Measurements from ENCODE around the gene CAND1. TPM values are rescaled to one million over a fixed set of nuclear protein-coding genes. Genes with fewer than 3 reads are reported as not detected.

CAND1 gene
- total RNA-seq, 1 experiment from 2014 or later = 134 TPM

DNA sequence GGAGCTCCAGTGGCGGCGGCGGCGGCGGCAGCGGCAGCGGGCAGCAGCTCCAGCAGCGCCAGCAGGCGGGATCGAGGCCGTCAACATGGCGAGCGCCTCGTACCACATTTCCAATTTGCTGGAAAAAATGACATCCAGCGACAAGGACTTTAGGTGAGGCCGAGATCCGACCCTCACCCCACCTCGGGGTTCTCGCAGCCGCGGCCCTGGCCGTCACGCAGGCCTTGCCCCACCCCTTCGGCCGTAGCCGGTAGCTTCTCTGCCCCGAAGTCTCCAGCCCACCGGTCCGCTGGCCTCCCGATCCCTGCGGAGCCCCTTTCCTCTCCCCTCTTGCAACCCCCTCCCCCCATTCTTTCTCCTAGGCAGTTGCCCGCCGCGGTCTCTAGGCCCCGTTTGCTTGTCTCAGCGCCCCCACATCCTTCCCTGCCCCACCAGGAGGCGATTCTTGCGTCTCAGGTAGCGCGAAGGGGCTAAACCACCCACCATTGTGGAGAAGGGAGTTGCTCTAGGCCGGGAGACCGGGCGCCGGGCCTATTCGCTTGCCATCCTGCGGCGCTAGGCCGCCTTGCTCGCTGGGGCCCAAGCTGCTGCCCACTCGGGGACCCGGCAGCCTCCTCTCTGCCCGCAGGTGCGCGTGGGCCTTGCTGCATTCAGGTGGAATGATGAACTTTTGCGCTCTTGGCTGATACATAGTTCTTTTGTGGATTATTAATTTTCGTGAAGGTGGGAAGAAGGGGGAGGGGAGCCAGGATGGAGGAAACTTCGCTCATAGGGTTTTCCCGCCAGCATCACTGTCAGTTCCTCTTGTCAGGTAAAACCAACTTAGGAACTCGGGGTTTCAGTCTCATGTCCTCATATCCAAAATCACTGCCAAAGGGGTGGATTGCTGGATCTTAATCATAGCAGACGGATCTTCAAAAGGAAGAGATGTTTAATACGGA lies 745 bp downstream of the CAND1 start:
- H3K36me3 ChIP-seq (replicated peaks; ENCODE audit: control insufficient read depth, insufficient read depth, low read length) = no peaks in the 10 kb centered on the region
- H3K27me3 ChIP-seq (ENCODE audit: control insufficient read depth, insufficient read depth, low read length) = no peaks in the 10 kb centered on the region
- H3K4me3 ChIP-seq (ENCODE audit: insufficient read depth, low read depth, low read length) = peak overlapping the region; percentile 99
- peak; percentile 77 for DNase-seq

GRCh38 chr12:67270622-67271021 lies 1.5 kb downstream of the CAND1 start:
- no peak for DNase-seq

DNA sequence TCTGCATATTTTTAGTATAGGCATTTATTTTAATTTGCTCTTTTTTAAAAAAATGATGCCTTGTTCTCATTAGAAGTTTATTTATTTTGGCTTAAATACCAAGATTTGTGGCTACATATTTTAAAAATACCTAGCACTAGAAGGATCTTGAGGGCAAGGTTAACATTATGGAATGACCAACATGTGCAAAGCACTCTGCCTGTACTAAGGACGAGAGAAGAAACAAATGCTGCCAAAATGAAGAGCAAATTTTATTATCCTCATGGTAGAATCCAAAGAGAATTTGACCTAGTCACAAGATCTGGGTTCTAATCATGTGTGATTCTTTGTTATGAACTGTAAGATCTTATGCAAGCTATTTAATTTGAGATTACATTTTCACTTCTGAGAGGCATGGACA lies 2.8 kb downstream of the CAND1 start:
- no peaks in the 10 kb centered on the region for H3K27me3 ChIP-seq (ENCODE audit: control insufficient read depth, insufficient read depth, low read length)
- H3K4me3 ChIP-seq (ENCODE audit: insufficient read depth, low read depth, low read length) = no peak overlapping the region
- no peaks in the 10 kb centered on the region for H3K36me3 ChIP-seq (replicated peaks; ENCODE audit: control insufficient read depth, insufficient read depth, low read length)
- DNase-seq = no peak

More at GRCh38 chr12:67270622-67271021, 1.5 kb downstream of the CAND1 start:
- Histone ChIP-seq H3K36me3 (replicated peaks; ENCODE audit: control insufficient read depth, insufficient read depth, low read length) (no peaks in the 10 kb centered on the region), H3K27me3 (ENCODE audit: control insufficient read depth, insufficient read depth, low read length) (no peaks in the 10 kb centered on the region), H3K4me3 (ENCODE audit: insufficient read depth, low read depth, low read length) (peak overlapping the region; percentile 99)

- no peak for DNase-seq
- H3K36me3 ChIP-seq (replicated peaks; ENCODE audit: control insufficient read depth, insufficient read depth, low read length) = no peaks in the 10 kb centered on the region
- no peak overlapping the region for H3K4me3 ChIP-seq (ENCODE audit: insufficient read depth, low read depth, low read length)
- no peaks in the 10 kb centered on the region for H3K27me3 ChIP-seq (ENCODE audit: control insufficient read depth, insufficient read depth, low read length)
Observed at GRCh38 chr12:67274186-67274585, 5.0 kb downstream of the CAND1 start.

- no peaks in the 10 kb centered on the region for H3K27me3 ChIP-seq (ENCODE audit: control insufficient read depth, insufficient read depth, low read length)
- H3K36me3 ChIP-seq (replicated peaks; ENCODE audit: control insufficient read depth, insufficient read depth, low read length) = no peaks in the 10 kb centered on the region
- no peak for DNase-seq
- H3K4me3 ChIP-seq (ENCODE audit: insufficient read depth, low read depth, low read length) = no peak overlapping the region
Observed at GRCh38 chr12:67275380-67275913, 6.3 kb downstream of the CAND1 start.

GRCh38 chr12:67276421-67276820 lies 7.3 kb downstream of the CAND1 start:
- no peaks in the 10 kb centered on the region for H3K27me3 ChIP-seq (ENCODE audit: control insufficient read depth, insufficient read depth, low read length)
- DNase-seq = no peak
- H3K4me3 ChIP-seq (ENCODE audit: insufficient read depth, low read depth, low read length) = no peak overlapping the region
- no peaks in the 10 kb centered on the region for H3K36me3 ChIP-seq (replicated peaks; ENCODE audit: control insufficient read depth, insufficient read depth, low read length)

- no peak for DNase-seq
- Histone ChIP-seq H3K4me3 (ENCODE audit: insufficient read depth, low read depth, low read length) (no peak overlapping the region), H3K36me3 (replicated peaks; ENCODE audit: control insufficient read depth, insufficient read depth, low read length) (no peaks in the 10 kb centered on the region; the same call in 1 of the 2 replicates), H3K27me3 (ENCODE audit: control insufficient read depth, insufficient read depth, low read length) (no peaks in the 10 kb centered on the region)
Observed at GRCh38 chr12:67279637-67280036, 10.5 kb downstream of the CAND1 start.

DNA sequence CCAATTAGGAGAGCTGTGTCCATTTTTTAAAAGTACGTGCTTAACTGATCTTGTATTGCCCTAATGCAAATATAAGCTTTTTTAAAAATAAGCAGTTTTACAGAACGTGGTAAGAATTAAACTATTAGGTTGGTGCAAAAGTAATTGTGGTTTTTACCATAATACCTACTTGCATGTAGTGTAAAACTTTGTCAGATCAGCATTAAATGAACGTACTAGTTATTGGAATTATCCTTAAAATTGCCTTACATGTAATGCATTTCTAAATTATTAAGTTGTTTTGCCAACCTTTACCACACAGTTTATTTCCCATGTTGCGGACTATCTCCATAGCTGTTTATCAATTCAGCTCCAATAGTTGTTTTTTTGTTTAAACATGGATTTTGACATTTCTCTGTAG lies 10.9 kb downstream of the CAND1 start:
- Histone ChIP-seq H3K4me3 (ENCODE audit: insufficient read depth, low read depth, low read length) (no peak overlapping the region), H3K36me3 (replicated peaks; ENCODE audit: control insufficient read depth, insufficient read depth, low read length) (no peaks in the 10 kb centered on the region; the same call in 1 of the 2 replicates), H3K27me3 (ENCODE audit: control insufficient read depth, insufficient read depth, low read length) (no peaks in the 10 kb centered on the region)
- no peak for DNase-seq

- no peaks in the 10 kb centered on the region for H3K27me3 ChIP-seq (ENCODE audit: control insufficient read depth, insufficient read depth, low read length)
- no peak overlapping the region for H3K4me3 ChIP-seq (ENCODE audit: insufficient read depth, low read depth, low read length)
- H3K36me3 ChIP-seq (replicated peaks; ENCODE audit: control insufficient read depth, insufficient read depth, low read length) = no peaks in the 10 kb centered on the region; the same call in 1 of the 2 replicates
- DNase-seq = no peak
Observed at GRCh38 chr12:67280572-67280971, 11.4 kb downstream of the CAND1 start.

DNA sequence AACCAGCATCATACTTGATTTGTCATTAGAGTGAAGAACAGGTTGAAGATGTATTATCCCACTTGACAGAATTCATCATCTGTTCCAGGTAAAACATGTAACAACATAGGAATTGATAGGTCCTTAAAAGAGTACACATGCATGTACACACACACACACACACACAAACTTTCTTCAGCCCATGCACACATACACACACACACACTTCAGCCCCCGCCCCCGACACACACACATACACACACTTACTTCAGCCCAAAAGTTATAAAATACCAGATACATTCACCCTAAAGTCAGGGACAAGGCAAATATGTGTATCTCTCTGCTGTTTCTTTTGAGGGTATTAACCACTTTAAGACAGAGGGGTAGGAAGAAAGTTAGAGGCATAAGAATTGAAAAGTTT lies 15.4 kb downstream of the CAND1 start:
- no peak for DNase-seq
- H3K36me3 ChIP-seq (replicated peaks; ENCODE audit: control insufficient read depth, insufficient read depth, low read length) = no peaks in the 10 kb centered on the region; the same call in 1 of the 2 replicates
- H3K4me3 ChIP-seq (ENCODE audit: insufficient read depth, low read depth, low read length) = no peak overlapping the region

GRCh38 chr12:67286257-67286656 lies 17.1 kb downstream of the CAND1 start:
- no peak overlapping the region for H3K4me3 ChIP-seq (ENCODE audit: insufficient read depth, low read depth, low read length)
- no peaks in the 10 kb centered on the region; the same call in none of the 2 replicates for H3K36me3 ChIP-seq (replicated peaks; ENCODE audit: control insufficient read depth, insufficient read depth, low read length)
- no peaks in the 10 kb centered on the region for H3K27me3 ChIP-seq (ENCODE audit: control insufficient read depth, insufficient read depth, low read length)
- no peak for DNase-seq

More for the DNA sequence above, 15.4 kb downstream of the CAND1 start:
- no peaks in the 10 kb centered on the region for H3K27me3 ChIP-seq (ENCODE audit: control insufficient read depth, insufficient read depth, low read length)

GRCh38 chr12:67287311-67287710 lies 18.2 kb downstream of the CAND1 start:
- Histone ChIP-seq H3K4me3 (ENCODE audit: insufficient read depth, low read depth, low read length) (no peak overlapping the region), H3K36me3 (replicated peaks; ENCODE audit: control insufficient read depth, insufficient read depth, low read length) (no peaks in the 10 kb centered on the region; the same call in none of the 2 replicates), H3K27me3 (ENCODE audit: control insufficient read depth, insufficient read depth, low read length) (no peaks in the 10 kb centered on the region)
- DNase-seq = no peak

DNA sequence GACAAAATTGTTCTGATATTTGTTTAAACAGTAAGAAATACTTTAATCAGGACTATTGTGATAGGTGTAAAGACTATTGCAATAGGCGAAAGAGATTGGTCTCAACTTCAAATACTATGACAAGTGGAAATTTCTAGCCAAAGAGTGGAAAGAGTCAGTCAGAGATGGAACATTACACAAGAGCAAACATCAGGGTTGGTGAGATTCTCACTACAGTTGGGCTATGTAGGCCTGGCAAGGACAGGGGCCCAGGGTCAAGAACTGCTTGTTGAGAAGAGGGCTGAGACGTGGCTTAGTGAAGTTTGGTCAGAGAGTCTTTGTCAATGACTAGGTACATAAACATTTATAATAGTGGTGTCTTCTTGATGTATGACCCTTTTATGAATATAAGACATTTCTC lies 19.4 kb downstream of the CAND1 start:
- no peaks in the 10 kb centered on the region for H3K27me3 ChIP-seq (ENCODE audit: control insufficient read depth, insufficient read depth, low read length)
- no peak for DNase-seq
- no peak overlapping the region for H3K4me3 ChIP-seq (ENCODE audit: insufficient read depth, low read depth, low read length)
- no peaks in the 10 kb centered on the region; the same call in none of the 2 replicates for H3K36me3 ChIP-seq (replicated peaks; ENCODE audit: control insufficient read depth, insufficient read depth, low read length)

GRCh38 chr12:67290378-67290777 lies 21.2 kb downstream of the CAND1 start:
- no peak for DNase-seq
- Histone ChIP-seq H3K36me3 (replicated peaks; ENCODE audit: control insufficient read depth, insufficient read depth, low read length) (no peaks in the 10 kb centered on the region; the same call in 1 of the 2 replicates), H3K27me3 (ENCODE audit: control insufficient read depth, insufficient read depth, low read length) (no peaks in the 10 kb centered on the region), H3K4me3 (ENCODE audit: insufficient read depth, low read depth, low read length) (no peak overlapping the region)

GRCh38 chr12:67299526-67299925 lies 30.4 kb downstream of the CAND1 start:
- H3K27me3 ChIP-seq (ENCODE audit: control insufficient read depth, insufficient read depth, low read length) = no peaks in the 10 kb centered on the region
- DNase-seq = no peak
- no peak overlapping the region for H3K4me3 ChIP-seq (ENCODE audit: insufficient read depth, low read depth, low read length)
- H3K36me3 ChIP-seq (replicated peaks; ENCODE audit: control insufficient read depth, insufficient read depth, low read length) = peaks cover 6% of the 10 kb centered on the region
